HepG2 (cell line): ENCODE measurements around the gene CC2D1A. TPM values are rescaled to one million over a fixed set of nuclear protein-coding genes. Genes with fewer than 3 reads are reported as not detected.

Experiments used
- HMGA1 ChIP-seq: sonication (generic); formaldehyde crosslinking; conservative IDR thresholded peaks from 2 replicates; pipeline ENCODE4 v1.4.0; 2020; ENCODE audit warnings: missing genetic modification reagents
- HOXD1 ChIP-seq: sonication (generic); formaldehyde crosslinking; IDR thresholded peaks from 2 replicates; pipeline ENCODE4 v1.5.0; 2020; ENCODE audit warnings: missing genetic modification reagents
- MIER3 ChIP-seq: IDR thresholded peaks from 2 replicates; pipeline ENCODE4 v1.6.1; 2016; ENCODE audit warnings: missing compliant biosample characterization, borderline replicate concordance
- NFATC3 ChIP-seq: sonication (generic); formaldehyde crosslinking; IDR thresholded peaks from 2 replicates; pipeline ENCODE4 v1.5.1; 2020; ENCODE audit warnings: mild to moderate bottlenecking, missing genetic modification reagents
- PRDM15 ChIP-seq: sonication (generic); formaldehyde crosslinking; IDR thresholded peaks from 2 replicates; pipeline ENCODE4 v1.4.0; 2020; ENCODE audit warnings: missing genetic modification reagents
- RCOR2 ChIP-seq: IDR thresholded peaks from 2 replicates; pipeline ENCODE4 v1.6.1; 2016; ENCODE audit warnings: missing biosample characterization, missing genetic modification reagents
- SRF ChIP-seq: IDR thresholded peaks from 2 replicates; pipeline ENCODE4 v1.6.1; 2011; ENCODE audit warnings: mild to moderate bottlenecking, low read depth, low read length, moderate library complexity
- ZBTB4 ChIP-seq: sonication (generic); formaldehyde crosslinking; IDR thresholded peaks from 2 replicates; pipeline ENCODE4 v1.4.0; 2020; ENCODE audit warnings: missing genetic modification reagents, mild to moderate bottlenecking, borderline replicate concordance
- ZNF224 ChIP-seq: sonication (generic); formaldehyde crosslinking; IDR thresholded peaks from 2 replicates; pipeline ENCODE4 v1.5.0; 2020; ENCODE audit warnings: mild to moderate bottlenecking, missing genetic modification reagents
- ZNF609 ChIP-seq: sonication (generic); formaldehyde crosslinking; IDR thresholded peaks from 2 replicates; pipeline ENCODE4 v1.4.0; 2020; ENCODE audit warnings: mild to moderate bottlenecking, missing genetic modification reagents, borderline replicate concordance
- polyA plus RNA-seq, 8 experiments: library from polyadenylated mRNA; depleted of rRNA in 3 of 8; stranded (reverse) in 7 of 8; unstranded in 1 of 8; fragments of >200 nt; fragmentation: Illumina TruSeq in 4 of 8; extraction: Trizol in 4 of 8; gene quantifications; 2 replicates each; pipeline versions ENCODE4 v1.2.1 to v1.2.3, GENCODE V29; 2011 to 2016; ENCODE audit warnings: low read depth in 4 of 8, missing spikeins in 1 of 8, mixed read lengths in 1 of 8; ENCODE audit not compliant: insufficient read depth in 1 of 8
- total RNA-seq, 5 experiments: library from RNA; depleted of rRNA; stranded (reverse); fragments of >200 nt; fragmentation: Illumina TruSeq; extraction: Trizol; gene quantifications; 2 replicates each; pipeline ENCODE4 v1.2.3, GENCODE V29; 2016; ENCODE audit warnings: low read depth in 1 of 5
- TF ChIP-seq, protein P1 (sequence below): sonication (generic); formaldehyde crosslinking; IDR thresholded peaks from 2 replicates; pipeline ENCODE4 v1.5.1; 2020; ENCODE audit warnings: mild to moderate bottlenecking, missing genetic modification reagents, moderate library complexity

Gene CC2D1A
- total and polyA plus RNA-seq, 2 of the 13 experiments (the other 11 are each of a cell fraction or from before 2014, with no cell fraction given): 9.7 to 11.5 TPM

DNA sequence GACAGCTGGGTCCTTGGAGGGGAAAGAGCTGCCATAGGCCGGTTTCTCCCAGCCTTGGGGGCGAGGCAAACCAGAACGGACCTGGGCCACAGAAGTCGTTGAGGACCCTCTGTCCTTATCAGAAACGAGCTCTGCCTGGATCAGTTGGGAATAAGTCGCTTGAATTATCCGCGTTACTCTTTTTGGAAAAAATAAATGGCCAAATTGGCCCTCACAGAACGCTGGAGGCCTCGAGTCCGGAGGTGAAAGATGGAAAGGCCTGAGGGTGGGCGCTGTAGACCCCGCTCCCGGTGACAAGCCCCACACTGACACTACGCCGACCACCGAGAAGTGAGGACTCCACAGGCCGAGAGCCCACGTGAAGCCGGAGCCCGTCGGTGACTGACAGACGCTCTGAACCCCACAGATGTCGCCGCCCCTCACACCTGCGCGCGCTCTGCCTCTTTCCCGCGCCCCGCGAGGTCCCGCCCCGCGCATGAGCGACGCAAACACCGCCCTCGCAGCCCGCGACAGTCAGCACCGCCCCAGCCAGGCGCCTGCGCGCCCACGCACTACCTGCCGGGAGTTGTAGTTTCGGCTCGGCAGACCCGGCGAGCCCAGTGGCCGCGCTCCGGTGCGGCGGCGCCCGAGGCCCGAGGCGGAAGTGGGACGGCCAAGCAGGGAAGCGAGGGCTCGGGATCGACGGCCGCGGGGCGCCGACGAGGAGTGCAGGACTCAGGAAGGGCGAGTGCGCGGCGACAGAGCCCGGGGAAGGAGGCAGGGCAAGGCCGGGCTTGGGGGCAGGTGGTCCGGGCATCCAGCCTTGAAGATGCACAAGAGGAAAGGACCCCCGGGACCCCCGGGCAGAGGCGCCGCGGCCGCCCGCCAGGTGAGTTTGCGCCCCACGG is at the start of gene CC2D1A, which contains the start of gene BRME1 (continued):
- TF ChIP-seq ZNF609 (no peak), MIER3 (CRISPR knock-in tag) (peak; percentile 73; the same call in 1 of the 2 replicates), ZNF224 (peak; percentile 32; the same call in 1 of the 2 replicates), PRDM15 (CRISPR knock-in tag) (0 out of 2 replicates have a peak, but pooled peaks have one; percentile 44), SRF (no peak), RCOR2 (CRISPR knock-in tag) (no peak), HOXD1 (CRISPR knock-in tag) (peak; percentile 81), ZBTB4 (CRISPR knock-in tag) (peak; percentile 80), HMGA1 (no peak), NFATC3 (CRISPR knock-in tag) (0 out of 2 replicates have a peak, but pooled peaks have one; percentile 37)
- TF ChIP-seq, protein P1, sequence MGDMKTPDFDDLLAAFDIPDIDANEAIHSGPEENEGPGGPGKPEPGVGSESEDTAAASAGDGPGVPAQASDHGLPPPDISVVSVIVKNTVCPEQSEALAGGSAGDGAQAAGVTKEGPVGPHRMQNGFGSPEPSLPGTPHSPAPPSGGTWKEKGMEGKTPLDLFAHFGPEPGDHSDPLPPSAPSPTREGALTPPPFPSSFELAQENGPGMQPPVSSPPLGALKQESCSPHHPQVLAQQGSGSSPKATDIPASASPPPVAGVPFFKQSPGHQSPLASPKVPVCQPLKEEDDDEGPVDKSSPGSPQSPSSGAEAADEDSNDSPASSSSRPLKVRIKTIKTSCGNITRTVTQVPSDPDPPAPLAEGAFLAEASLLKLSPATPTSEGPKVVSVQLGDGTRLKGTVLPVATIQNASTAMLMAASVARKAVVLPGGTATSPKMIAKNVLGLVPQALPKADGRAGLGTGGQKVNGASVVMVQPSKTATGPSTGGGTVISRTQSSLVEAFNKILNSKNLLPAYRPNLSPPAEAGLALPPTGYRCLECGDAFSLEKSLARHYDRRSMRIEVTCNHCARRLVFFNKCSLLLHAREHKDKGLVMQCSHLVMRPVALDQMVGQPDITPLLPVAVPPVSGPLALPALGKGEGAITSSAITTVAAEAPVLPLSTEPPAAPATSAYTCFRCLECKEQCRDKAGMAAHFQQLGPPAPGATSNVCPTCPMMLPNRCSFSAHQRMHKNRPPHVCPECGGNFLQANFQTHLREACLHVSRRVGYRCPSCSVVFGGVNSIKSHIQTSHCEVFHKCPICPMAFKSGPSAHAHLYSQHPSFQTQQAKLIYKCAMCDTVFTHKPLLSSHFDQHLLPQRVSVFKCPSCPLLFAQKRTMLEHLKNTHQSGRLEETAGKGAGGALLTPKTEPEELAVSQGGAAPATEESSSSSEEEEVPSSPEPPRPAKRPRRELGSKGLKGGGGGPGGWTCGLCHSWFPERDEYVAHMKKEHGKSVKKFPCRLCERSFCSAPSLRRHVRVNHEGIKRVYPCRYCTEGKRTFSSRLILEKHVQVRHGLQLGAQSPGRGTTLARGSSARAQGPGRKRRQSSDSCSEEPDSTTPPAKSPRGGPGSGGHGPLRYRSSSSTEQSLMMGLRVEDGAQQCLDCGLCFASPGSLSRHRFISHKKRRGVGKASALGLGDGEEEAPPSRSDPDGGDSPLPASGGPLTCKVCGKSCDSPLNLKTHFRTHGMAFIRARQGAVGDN: peak; percentile 98
